Hematopoietic multipotent progenitor cell treated with erythropoietin and hydrocortisone succinate and interleukin-3 and kit ligand, for 6 days (in vitro differentiated cells): Measurements from ENCODE around the gene TOP2A.
"Not testable (repeated sequence)": the region's sequence is repeated elsewhere in the genome, so short reads cannot be mapped to it uniquely, and the experiment has no call there.

Experiments
- DNase-seq: peaks from one replicate; pipeline ENCODE4 v3.0.0-alpha.2; 2015

Gene TOP2A

GRCh38 chr17:40372644-40373043, 45.1 kb downstream of the TOP2A start:
- not testable (repeated sequence) for DNase-seq

DNA sequence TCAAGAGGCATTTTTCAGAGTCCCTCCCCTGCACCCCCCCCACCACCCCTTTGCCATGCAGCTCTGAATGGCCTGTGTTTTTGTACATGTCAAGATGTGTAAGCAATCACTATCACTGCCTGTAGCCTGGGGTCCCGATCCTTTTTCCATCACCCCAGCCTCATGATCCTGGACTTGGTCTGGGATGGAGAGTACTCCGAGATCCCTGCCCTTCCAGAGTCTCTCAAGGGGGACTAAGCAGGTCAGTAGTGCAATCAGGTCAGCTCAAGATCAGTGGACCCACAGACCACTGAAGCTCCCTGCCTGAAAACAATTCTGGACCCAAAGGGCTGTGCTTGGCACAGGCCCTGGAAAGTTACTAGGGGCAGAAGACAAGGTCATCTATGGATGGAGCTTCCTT, 45.7 kb downstream of the TOP2A start:
- no peak for DNase-seq

- DNase-seq: peak; percentile 67
Measured at GRCh38 chr17:40371261-40371929, 46.3 kb downstream of the TOP2A start.

GRCh38 chr17:40369923-40370322, 47.8 kb downstream of the TOP2A start:
- no peak for DNase-seq

DNA sequence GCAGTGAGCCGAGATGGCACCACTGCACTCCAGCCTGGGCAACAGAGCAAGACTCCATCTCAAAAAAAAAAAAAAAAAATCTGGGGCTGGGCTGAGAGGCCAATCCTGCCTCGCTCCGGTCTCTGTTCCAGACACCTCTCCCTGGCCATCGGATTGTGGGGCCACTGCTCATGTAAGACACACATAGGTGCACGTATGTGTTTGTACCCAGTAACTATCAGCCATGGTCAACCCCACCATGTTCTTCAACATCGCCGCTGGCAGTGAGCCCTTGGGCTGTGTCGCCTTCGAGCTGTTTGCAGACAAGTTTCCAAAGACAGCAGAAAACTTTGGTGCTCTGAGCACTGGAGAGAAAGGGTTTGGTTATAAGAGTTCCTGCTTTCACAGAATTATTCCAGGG, 50.0 kb downstream of the TOP2A start:
- not testable (repeated sequence) for DNase-seq

- no peak for DNase-seq
Measured at GRCh38 chr17:40366861-40367518, 50.7 kb downstream of the TOP2A start.

- DNase-seq: no peak
Measured at GRCh38 chr17:40366076-40366860, 51.4 kb downstream of the TOP2A start.

DNA sequence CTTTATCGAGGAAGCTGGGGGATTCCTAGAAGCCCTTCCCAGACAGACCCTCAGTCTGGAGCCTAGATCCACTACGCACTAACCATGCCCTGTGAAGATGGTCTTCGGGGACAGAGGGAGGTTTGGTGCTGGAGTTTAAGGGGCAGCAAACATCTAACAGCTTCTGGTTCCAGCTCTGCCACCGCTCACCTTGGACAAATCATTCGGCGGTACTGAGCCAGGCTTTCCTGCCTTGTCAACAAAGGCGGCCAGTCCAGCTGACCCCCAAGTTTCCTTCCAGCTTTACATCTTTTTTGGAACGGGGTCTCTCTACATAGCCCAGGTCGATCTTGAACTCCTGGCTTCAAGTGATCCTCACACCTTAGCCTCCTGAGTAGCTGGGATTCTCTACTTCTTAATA, 52.8 kb downstream of the TOP2A start:
- DNase-seq: no peak

- DNase-seq: no peak
Measured at GRCh38 chr17:40364121-40364861, 53.4 kb downstream of the TOP2A start, which contains the start of gene GJD3. Gene GJD3 (minus strand): TSS chr17:40364737. CDS start chr17:40363815, 922 bp downstream.

GRCh38 chr17:40363111-40363827, 54.4 kb downstream of the TOP2A start:
- peak; percentile 60 for DNase-seq

DNA sequence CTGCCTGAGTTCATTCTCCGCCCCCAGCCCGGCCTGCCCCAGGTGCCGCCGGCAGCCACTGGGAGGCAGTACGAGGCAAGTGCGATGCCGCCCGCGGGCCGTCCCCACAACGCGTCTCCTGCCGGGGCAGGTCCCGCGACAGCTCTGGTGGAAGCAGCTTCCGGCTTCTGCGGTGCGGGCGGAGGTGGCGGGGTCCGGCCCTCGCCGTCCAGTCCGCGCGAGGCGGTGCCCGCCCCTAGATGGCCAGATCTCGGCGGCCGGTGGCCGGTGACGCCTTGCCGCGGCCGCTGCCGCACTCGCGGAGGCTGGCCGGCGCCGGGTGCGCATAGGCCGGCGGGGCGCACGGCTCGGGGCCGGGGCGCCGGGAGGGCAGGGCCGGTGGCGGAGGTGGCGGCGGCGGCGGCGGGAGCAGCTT, 55.0 kb downstream of the TOP2A start:
- peak; percentile 90 for DNase-seq

- DNase-seq: no peak
Measured at GRCh38 chr17:40361925-40362695, 55.6 kb downstream of the TOP2A start.

DNA sequence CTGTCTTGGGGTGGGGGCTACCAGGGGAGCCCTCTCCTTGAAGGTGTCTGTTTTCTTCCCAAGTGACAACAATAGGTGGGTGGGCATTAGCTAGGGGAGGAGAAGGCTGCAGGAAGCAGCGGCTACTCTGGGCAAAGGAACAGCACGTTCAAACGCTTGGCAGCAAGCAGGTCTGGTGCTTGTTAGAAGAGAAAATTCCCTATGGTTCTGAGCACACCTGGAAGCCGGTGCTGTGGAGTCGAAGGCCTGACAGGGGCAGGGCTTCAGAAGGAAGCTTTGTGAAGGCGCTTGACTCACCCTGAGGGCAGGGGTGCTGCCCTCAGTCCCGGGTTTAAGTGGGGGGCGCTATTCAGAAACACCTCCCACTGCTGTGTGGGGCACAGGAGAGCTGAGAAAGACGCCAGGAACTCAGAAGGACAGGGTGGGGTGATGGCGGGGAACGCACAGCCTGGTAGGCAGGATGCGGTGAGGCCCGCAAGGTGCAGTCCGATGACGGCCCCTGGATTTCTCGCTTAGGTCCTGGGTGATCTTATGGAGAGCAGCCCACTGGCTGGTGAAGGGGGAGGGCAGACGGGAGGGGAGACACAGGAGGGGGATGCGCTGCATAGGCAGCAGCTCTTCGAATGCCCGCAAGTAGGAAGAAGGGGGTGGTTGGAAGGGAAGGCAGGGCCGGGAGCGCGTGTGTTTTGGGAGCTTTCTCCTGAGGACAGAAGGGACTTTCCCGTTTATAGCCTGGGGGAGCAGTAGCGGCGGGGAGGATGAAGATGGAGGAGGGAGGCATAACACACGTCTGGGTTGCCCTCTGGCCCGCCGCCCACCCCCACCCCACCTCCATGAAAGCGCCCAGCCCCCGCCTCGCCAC, 56.4 kb downstream of the TOP2A start:
- no peak for DNase-seq

GRCh38 chr17:40360091-40360490, 57.6 kb downstream of the TOP2A start:
- DNase-seq: no peak

DNA sequence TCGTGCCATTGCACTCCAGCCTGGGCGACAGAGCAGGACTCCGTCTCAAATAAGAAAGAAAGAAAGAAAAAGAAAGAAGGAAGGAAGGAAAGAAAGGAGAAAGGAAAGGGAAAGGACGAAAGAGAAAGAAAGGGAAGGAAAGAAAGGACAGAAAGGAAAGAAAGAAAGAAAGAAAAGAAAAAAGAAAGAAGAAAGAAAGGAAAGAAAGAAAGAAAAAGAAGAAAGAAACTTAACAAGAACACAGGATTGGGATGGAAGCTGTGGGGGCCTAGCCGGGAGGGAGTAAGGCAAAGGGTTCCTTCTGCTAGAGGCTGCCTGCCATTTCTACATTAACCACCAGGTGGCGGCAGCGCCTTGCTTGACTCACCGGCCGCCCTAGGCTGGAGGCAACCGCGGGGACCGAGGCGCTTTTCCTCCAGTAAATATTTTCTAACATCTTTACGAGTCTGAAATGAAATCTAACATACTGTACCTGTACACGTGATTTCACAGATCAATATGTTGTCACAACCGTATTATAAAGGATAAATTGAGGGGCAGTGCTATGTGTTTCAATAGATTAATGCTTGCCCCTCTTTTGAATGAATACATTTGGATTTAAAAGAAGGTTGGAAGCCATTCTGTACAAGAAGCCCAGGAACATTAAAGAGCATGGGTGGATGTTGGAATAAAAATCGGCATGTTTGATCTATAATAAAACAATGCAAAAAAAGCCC, 59.2 kb downstream of the TOP2A start:
- DNase-seq: peak; percentile 92

DNA sequence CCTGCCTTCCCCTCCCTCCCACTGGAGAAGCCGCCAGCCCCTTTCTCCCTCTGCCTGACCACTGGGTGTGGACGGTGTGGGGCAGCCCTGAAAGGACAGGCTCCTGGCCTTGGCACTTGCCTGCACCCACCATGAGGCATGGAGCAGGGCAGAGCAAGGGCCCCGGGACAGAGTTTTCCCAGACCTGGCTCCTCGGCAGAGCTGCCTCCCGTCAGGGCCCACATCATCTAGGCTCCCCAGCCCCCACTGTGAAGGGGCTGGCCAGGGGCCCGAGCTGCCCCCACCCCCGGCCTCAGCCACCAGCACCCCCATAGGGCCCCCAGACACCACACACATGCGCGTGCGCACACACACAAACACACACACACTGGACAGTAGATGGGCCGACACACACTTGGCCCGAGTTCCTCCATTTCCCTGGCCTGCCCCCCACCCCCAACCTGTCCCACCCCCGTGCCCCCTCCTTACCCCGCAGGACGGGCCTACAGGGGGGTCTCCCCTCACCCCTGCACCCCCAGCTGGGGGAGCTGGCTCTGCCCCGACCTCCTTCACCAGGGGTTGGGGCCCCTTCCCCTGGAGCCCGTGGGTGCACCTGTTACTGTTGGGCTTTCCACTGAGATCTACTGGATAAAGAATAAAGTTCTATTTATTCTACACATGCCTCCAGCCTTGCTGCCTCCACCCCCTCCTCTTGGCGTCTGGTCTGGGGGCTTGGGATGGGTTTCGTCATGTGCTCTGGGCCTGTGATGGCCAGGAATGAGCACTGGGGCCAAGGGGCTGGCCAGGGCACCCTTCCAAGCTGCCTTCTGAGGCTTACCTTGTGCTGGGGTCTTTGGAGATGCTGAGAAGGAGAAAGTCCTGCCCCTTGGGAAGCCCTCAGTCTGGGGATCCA, 60.5 kb downstream of the TOP2A start:
- DNase-seq: no peak

- DNase-seq: no peak
Measured at GRCh38 chr17:40355804-40356758, 61.6 kb downstream of the TOP2A start.
